ENCODE measurements around the gene DNAH11.

- no peak for TF ChIP-seq MAX (IDR thresholded peaks at IDR 0.05)
- TF ChIP-seq CTCF (IDR thresholded peaks at IDR 0.05; ENCODE audit: low read depth, low read length, missing input control) = no peak
- TF ChIP-seq TAF1 (conservative IDR thresholded peaks at IDR 0.05) = no peak
- no peak for TF ChIP-seq HNF4A (conservative IDR thresholded peaks at IDR 0.05)
- no peak for TF ChIP-seq GABPA (IDR thresholded peaks at IDR 0.05 in 1 of 2, conservative IDR thresholded peaks at IDR 0.05 in 1 of 2)
- no peak for TF ChIP-seq ZBTB33 (IDR thresholded peaks at IDR 0.05)
- TF ChIP-seq YY1 (IDR thresholded peaks at IDR 0.05) = no peak
- no peak for TF ChIP-seq SP1 (IDR thresholded peaks at IDR 0.05)
- no peak for TF ChIP-seq RAD21 (IDR thresholded peaks at IDR 0.05)
- no peak for TF ChIP-seq FOXA1 (IDR thresholded peaks at IDR 0.05)
Observed at GRCh38 chr7:21547501-21547900, 4.7 kb downstream of the DNAH11 start.

Measured in liver (tissue), 3 donors.